H1 (cell line): ENCODE measurements around the gene RNGTT. TPM values are rescaled to one million over a fixed set of nuclear protein-coding genes. Genes with fewer than 3 reads are reported as not detected.

Source experiments
- CTCF ChIA-PET: fragments of 300-600 bp; sonication (Branson Sonifier 250); formaldehyde crosslinking; loops from one replicate; lab custom pipeline; 2021; ENCODE audit not compliant: partially characterized antibody; lab: Charles Lee
- POLR2A ChIA-PET: fragments of 300-600 bp; sonication (Branson Sonifier 250); formaldehyde crosslinking; loops from one replicate; lab custom pipeline; 2021; ENCODE audit warnings: inconsistent platforms; ENCODE audit not compliant: partially characterized antibody; lab: Charles Lee
- DNase-seq, 2 experiments: peaks; one replicate each; pipeline versions ENCODE4 v3.0.0 to v3.0.0-alpha.2; 2010 to 2022; ENCODE audit warnings: low spot score in 2 of 2, low read depth in 1 of 2, mixed read lengths in 1 of 2
- FAIRE-seq: peaks from 2 replicates; lab custom pipeline; 2011; peaks lifted over from hg19 to GRCh38; lab: Jason Lieb, UNC
- H2AFZ ChIP-seq: 2 replicates; pipeline ENCODE4 v1.8.1; 2012; ENCODE audit warnings: low read length, inconsistent platforms
- H2AK5ac ChIP-seq: 2 replicates; pipeline ENCODE4 v1.6.1; 2013; ENCODE audit warnings: low read depth, low read length
- H2BK120ac ChIP-seq: replicated peaks from 2 replicates; pipeline ENCODE3; 2013; ENCODE audit warnings: low read depth, low read length, inconsistent platforms
- H2BK12ac ChIP-seq: 2 replicates; pipeline ENCODE4 v1.6.1; 2013; ENCODE audit warnings: low read depth, low read length
- H2BK15ac ChIP-seq: 2 replicates; pipeline ENCODE4 v1.6.1; 2013; ENCODE audit warnings: low read length
- H2BK20ac ChIP-seq: 2 replicates; pipeline ENCODE4 v1.6.1; 2013; ENCODE audit warnings: low read length
- H2BK5ac ChIP-seq: 2 replicates; pipeline ENCODE4 v1.6.1; 2013; ENCODE audit warnings: low read depth, low read length
- H3K14ac ChIP-seq: 2 replicates; pipeline ENCODE4 v1.6.1; 2013; ENCODE audit warnings: inconsistent platforms; ENCODE audit not compliant: insufficient read length
- H3K18ac ChIP-seq: 2 replicates; pipeline ENCODE4 v1.6.1; 2013; ENCODE audit warnings: low read length; ENCODE audit errors: extremely low read depth
- H3K23ac ChIP-seq: 2 replicates; pipeline ENCODE4 v1.6.1; 2013; ENCODE audit warnings: inconsistent platforms; ENCODE audit not compliant: insufficient read length
- H3K23me2 ChIP-seq: 2 replicates; pipeline ENCODE4 v1.6.1; 2013; ENCODE audit warnings: low read depth, low read length
- H3K27ac ChIP-seq: 2 replicates; pipeline ENCODE4 v1.6.1; 2011; ENCODE audit warnings: low read depth, low read length, inconsistent platforms
- H3K27me3 ChIP-seq, 4 experiments: replicated peaks in 1 of 4; 1 replicate in 1 of 4; 2 replicates in 3 of 4; pipeline versions ENCODE4 v1.6.1 to v1.8.1; 2011 to 2013; ENCODE audit warnings: low read length in 3 of 4, mild to moderate bottlenecking in 3 of 4, inconsistent platforms in 2 of 4, mixed read lengths in 2 of 4, moderate library complexity in 1 of 4; ENCODE audit not compliant: control insufficient read depth in 3 of 4, insufficient read depth in 3 of 4; ENCODE audit errors: extremely low read depth in 1 of 4
- H3K36me3 ChIP-seq, 4 experiments: 2 replicates each; pipeline versions ENCODE4 v1.6.1 to v1.8.1; 2011 to 2013; ENCODE audit warnings: mild to moderate bottlenecking in 4 of 4, low read length in 3 of 4, moderate library complexity in 2 of 4, control low read depth in 1 of 4, inconsistent platforms in 1 of 4; ENCODE audit not compliant: insufficient read depth in 4 of 4, control insufficient read depth in 2 of 4
- H3K4ac ChIP-seq: replicated peaks from 2 replicates; pipeline ENCODE3; 2013; ENCODE audit warnings: low read length, low read depth, mixed read lengths, inconsistent platforms; ENCODE audit not compliant: insufficient read length
- H3K4me1 ChIP-seq, 4 experiments: replicated peaks in 1 of 4; 1 replicate in 1 of 4; 2 replicates in 3 of 4; pipeline versions ENCODE4 v1.6.1 to v1.8.1; 2011 to 2013; ENCODE audit warnings: low read length in 3 of 4, inconsistent platforms in 2 of 4, mixed read lengths in 1 of 4; ENCODE audit not compliant: insufficient read depth in 4 of 4, control insufficient read depth in 3 of 4
- H3K4me2 ChIP-seq, 2 experiments: 2 replicates each; pipeline versions ENCODE4 v1.6.1 to v1.8.1; 2011 to 2013; ENCODE audit warnings: low read depth in 2 of 2, low read length in 2 of 2, control low read depth in 1 of 2, inconsistent platforms in 1 of 2, mild to moderate bottlenecking in 1 of 2; ENCODE audit not compliant: insufficient read depth in 1 of 2
- H3K4me3 ChIP-seq, 4 experiments: fragments of 200-600, 300-600 bp in 1 of 4; sonication (generic), shearing (Covaris generic), sonication (Bioruptor Twin) in 1 of 4; 2 replicates each; pipeline versions ENCODE4 v1.5.1 to v1.8.1; 2011 to 2016; ENCODE audit warnings: low read length in 4 of 4, low read depth in 3 of 4, control low read depth in 2 of 4, inconsistent platforms in 2 of 4, mild to moderate bottlenecking in 2 of 4, mixed read lengths in 1 of 4, moderate library complexity in 1 of 4; ENCODE audit not compliant: insufficient read depth in 2 of 4; ENCODE audit errors: extremely low read depth in 1 of 4
- H3K56ac ChIP-seq: replicated peaks from 2 replicates; pipeline ENCODE3; 2013; ENCODE audit warnings: low read depth, mild to moderate bottlenecking, mixed read lengths, low read length, inconsistent platforms; ENCODE audit not compliant: insufficient read length
- H3K79me1 ChIP-seq: 2 replicates; pipeline ENCODE4 v1.6.1; 2013; ENCODE audit warnings: low read depth, low read length, control low read depth
- H3K79me2 ChIP-seq, 2 experiments: 2 replicates each; pipeline versions ENCODE4 v1.6.1 to v1.8.1; 2012 to 2013; ENCODE audit warnings: low read length in 2 of 2, mild to moderate bottlenecking in 2 of 2, inconsistent platforms in 1 of 2; ENCODE audit not compliant: insufficient read depth in 2 of 2, control insufficient read depth in 1 of 2
- H3K9ac ChIP-seq, 4 experiments: replicated peaks in 1 of 4; 1 replicate in 1 of 4; 2 replicates in 3 of 4; pipeline versions ENCODE4 v1.6.1 to v1.8.1; 2011 to 2013; ENCODE audit warnings: low read depth in 3 of 4, low read length in 3 of 4, control low read depth in 2 of 4, mild to moderate bottlenecking in 2 of 4, moderate library complexity in 2 of 4, inconsistent platforms in 1 of 4; ENCODE audit errors: extremely low read depth in 1 of 4
- H3K9me3 ChIP-seq, 2 experiments: 2 replicates each; pipeline versions ENCODE4 v1.6.1 to v1.8.1; 2012 to 2013; ENCODE audit warnings: mild to moderate bottlenecking in 2 of 2, moderate library complexity in 2 of 2, control low read depth in 1 of 2, inconsistent platforms in 1 of 2, low read depth in 1 of 2, low read length in 1 of 2, mixed read lengths in 1 of 2; ENCODE audit not compliant: insufficient read depth in 2 of 2
- H4K20me1 ChIP-seq, 2 experiments: replicated peaks in 1 of 2; 2 replicates each; pipeline versions ENCODE3 to v1.8.1; 2011 to 2013; ENCODE audit warnings: inconsistent platforms in 2 of 2, low read length in 2 of 2, mild to moderate bottlenecking in 1 of 2; ENCODE audit not compliant: insufficient read depth in 2 of 2, control insufficient read depth in 1 of 2
- H4K5ac ChIP-seq: 2 replicates; pipeline ENCODE4 v1.6.1; 2013; ENCODE audit warnings: low read length, low read depth, mixed read lengths, inconsistent platforms; ENCODE audit not compliant: insufficient read length
- H4K8ac ChIP-seq: 2 replicates; pipeline ENCODE4 v1.8.0; 2013; ENCODE audit warnings: mild to moderate bottlenecking, moderate library complexity, low read length, inconsistent platforms; ENCODE audit not compliant: insufficient read depth; ENCODE audit errors: extremely low read depth
- H4K91ac ChIP-seq: replicated peaks from 2 replicates; pipeline ENCODE3; 2013; ENCODE audit warnings: low read length, mixed read lengths, inconsistent platforms; ENCODE audit not compliant: insufficient read length
- WGBS, 2 experiments: shearing (Covaris generic) in 1 of 2; methylation state at CpG; one replicate each; pipeline versions ENCODE4 v1.1.6 to v1.1.7; 2013 to 2015; ENCODE audit warnings: low lambda C conversion rate in 2 of 2, mixed read lengths in 2 of 2, inconsistent platforms in 1 of 2, low coverage in 1 of 2, missing lambda C conversion rate in 1 of 2; ENCODE audit not compliant: insufficient replicate concordance in 2 of 2, insufficient coverage in 1 of 2, insufficient read length in 1 of 2; ENCODE audit errors: extremely low coverage in 1 of 2, missing lambda C conversion rate in 1 of 2; 5-methylcytosine and 5-hydroxymethylcytosine counted together
- polyA plus RNA-seq, 7 experiments: library from polyadenylated mRNA; depleted of rRNA in 3 of 7; stranded (reverse) in 5 of 7; unstranded in 2 of 7; fragments of >200 nt in 5 of 7; fragments of 200-250 nt in 2 of 7; gene quantifications; 1 replicate in 5 of 7; 2 replicates in 1 of 7; 4 replicates in 1 of 7; pipeline versions ENCODE4 v1.2.1 to v1.2.3, GENCODE V29; 2011 to 2013; ENCODE audit warnings: missing spikeins in 2 of 7, mixed read lengths in 2 of 7
- total RNA-seq: library from RNA; stranded (reverse); fragmentation: NEBNext Ultra II Directional; extraction: Animal tissue kit (Norgen Biotek cat#: 25700); gene quantifications from 2 replicates; pipeline ENCODE4 v1.2.1, GENCODE V29; 2021

The RNGTT gene
- total and polyA plus RNA-seq, 2 of the 8 experiments (the other 6 are each of a cell fraction or from before 2014, with no cell fraction given) = 3.6 to 21.2 TPM

DNA sequence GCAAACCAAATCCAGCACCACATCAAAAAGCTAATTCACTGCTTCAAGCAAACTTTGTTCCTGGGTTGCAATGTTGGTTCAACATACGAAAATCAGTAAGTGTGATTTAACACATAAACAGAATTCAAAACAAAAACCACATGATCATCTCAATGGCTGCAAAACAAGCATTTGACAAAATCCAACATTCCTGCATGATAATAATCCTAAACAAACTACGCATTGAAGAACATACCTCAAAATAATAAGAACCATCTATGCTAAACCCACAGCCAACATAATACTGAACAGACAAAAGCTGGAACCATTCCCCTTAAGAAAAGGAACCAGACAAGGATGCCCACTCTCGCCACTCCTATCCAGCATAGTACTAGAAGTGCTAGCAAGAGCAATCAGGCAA is 49.9 kb downstream of the RNGTT start:
- peak overlapping the region in 1 of 4 experiments; percentile 14; a peak in 1 of 8 replicates for H3K4me3 ChIP-seq
- no peak overlapping the region for H3K14ac ChIP-seq
- no peak overlapping the region for H4K91ac ChIP-seq
- H2BK12ac ChIP-seq = no peak overlapping the region
- no peak overlapping the region for H2AK5ac ChIP-seq
- DNase-seq (no peak), FAIRE-seq (no peak)
- H3K27ac ChIP-seq = no peak overlapping the region
- CTCF ChIA-PET = interaction anchor here (1.1 kb wide), 1 partner anchor 14 kb away, joined by 8 read pairs; no protein-coding TSS in a partner anchor
- no peak overlapping the region for H3K18ac ChIP-seq
- no peaks in the 10 kb centered on the region for H3K23me2 ChIP-seq
- peak overlapping the region; percentile 16 to 22; a peak in 2 of 4 replicates for H3K4me2 ChIP-seq
- no peak overlapping the region for H4K8ac ChIP-seq
- no peak overlapping the region for H4K5ac ChIP-seq
- H2BK20ac ChIP-seq = no peak overlapping the region
- H3K9ac ChIP-seq = no peak overlapping the region
- no peaks in the 10 kb centered on the region for H3K36me3 ChIP-seq
- H3K27me3 ChIP-seq = no peaks in the 10 kb centered on the region
- H2BK5ac ChIP-seq = no peak overlapping the region
- no peak overlapping the region for H3K56ac ChIP-seq
- WGBS, 2 experiments = 70% methylated on average over 3 of the region's 3 CpGs; no CpG with 5 or more reads in 1 of the 2 experiments
- H3K4me1 ChIP-seq = peaks cover 0 to 3% (median 0%) of the 10 kb centered on the region in 4 experiments; a peak in 3 of 7 replicates
- peaks cover 0 to 10% of the 10 kb centered on the region in 2 experiments for H4K20me1 ChIP-seq
- peaks cover 0 to 52% of the 10 kb centered on the region in 2 experiments; a peak in 2 of 4 replicates for H3K79me2 ChIP-seq
- no peak overlapping the region for H2AFZ ChIP-seq
- H3K4ac ChIP-seq = no peak overlapping the region
- no peak overlapping the region for H2BK15ac ChIP-seq
- H3K23ac ChIP-seq = no peak overlapping the region
- POLR2A ChIA-PET = no interaction called here
- H2BK120ac ChIP-seq = no peak overlapping the region
- no peaks in the 10 kb centered on the region for H3K9me3 ChIP-seq
- H3K79me1 ChIP-seq = peaks cover 1% of the 10 kb centered on the region; the same call in 1 of the 2 replicates
